HepG2 (cell line): ENCODE measurements around the gene SLIT1. TPM values are rescaled to one million over a fixed set of nuclear protein-coding genes. Genes with fewer than 3 reads are reported as not detected.

Experiments
- ATF7 ChIP-seq, 2 experiments: fragments of 450-650 bp in 1 of 2; sonication (generic) in 1 of 2; formaldehyde crosslinking in 1 of 2; IDR thresholded peaks; 2 replicates each; pipeline versions ENCODE4 v1.4.0 to v1.6.1; 2016 to 2020; ENCODE audit warnings: antibody characterized with exemption in 1 of 2, mild to moderate bottlenecking in 1 of 2, missing genetic modification reagents in 1 of 2
- ATRX ChIP-seq: sonication (generic); formaldehyde crosslinking; IDR thresholded peaks from 2 replicates; pipeline ENCODE4 v1.4.0; 2020; ENCODE audit warnings: missing genetic modification reagents, borderline replicate concordance
- CREB1 ChIP-seq, 2 experiments: fragments of 450-650 bp in 1 of 2; IDR thresholded peaks; 2 replicates each; pipeline ENCODE4 v1.6.1; 2016 to 2017; ENCODE audit warnings: control low read depth in 1 of 2, mild to moderate bottlenecking in 1 of 2, missing compliant biosample characterization in 1 of 2, missing genetic modification characterization in 1 of 2
- HNRNPUL1 ChIP-seq: fragments of 200-400 bp; formaldehyde crosslinking; IDR thresholded peaks from 2 replicates; pipeline ENCODE4 v1.6.1; 2017; ENCODE audit warnings: low read depth, mild to moderate bottlenecking, low read length, moderate library complexity
- IRF2 ChIP-seq: IDR thresholded peaks from 2 replicates; pipeline ENCODE4 v1.6.1; 2018; ENCODE audit warnings: missing genetic modification reagents, missing compliant biosample characterization
- JUNB ChIP-seq: sonication (generic); formaldehyde crosslinking; IDR thresholded peaks from 2 replicates; pipeline ENCODE4 v1.8.0; 2022; ENCODE audit warnings: missing genetic modification reagents, mild to moderate bottlenecking, borderline replicate concordance
- SALL1 ChIP-seq: sonication (generic); formaldehyde crosslinking; IDR thresholded peaks from 2 replicates; pipeline ENCODE4 v1.8.0; 2022; ENCODE audit warnings: mild to moderate bottlenecking, missing genetic modification reagents
- SAP130 ChIP-seq: IDR thresholded peaks from 2 replicates; pipeline ENCODE4 v1.6.1; 2016; ENCODE audit warnings: low read depth
- SOX13 ChIP-seq, 3 experiments: fragments of 450-650 bp in 1 of 3; sonication (generic) in 1 of 3; formaldehyde crosslinking in 1 of 3; IDR thresholded peaks in 2 of 3; conservative IDR thresholded peaks in 1 of 3; 2 replicates each; pipeline versions ENCODE4 v1.5.0 to v1.6.1; 2016 to 2020; ENCODE audit warnings: antibody characterized with exemption in 1 of 3, mild to moderate bottlenecking in 1 of 3, missing compliant biosample characterization in 1 of 3, missing genetic modification reagents in 1 of 3, moderate library complexity in 1 of 3
- THAP11 ChIP-seq: IDR thresholded peaks from 2 replicates; pipeline ENCODE4 v1.6.1; 2016; ENCODE audit warnings: missing biosample characterization, missing genetic modification reagents
- ZBTB38 ChIP-seq: sonication (generic); formaldehyde crosslinking; IDR thresholded peaks from 2 replicates; pipeline ENCODE4 v1.5.1; 2020; ENCODE audit warnings: mild to moderate bottlenecking, missing genetic modification reagents
- ZNF589 ChIP-seq: sonication (generic); formaldehyde crosslinking; conservative IDR thresholded peaks from 2 replicates; pipeline ENCODE4 v1.8.0; 2022; ENCODE audit warnings: mild to moderate bottlenecking, moderate library complexity, missing genetic modification reagents
- ZNF773 ChIP-seq: sonication (generic); formaldehyde crosslinking; IDR thresholded peaks from 2 replicates; pipeline ENCODE4 v1.4.0; 2020; ENCODE audit warnings: missing genetic modification reagents, borderline replicate concordance
- ZNF777 ChIP-seq: sonication (generic); formaldehyde crosslinking; IDR thresholded peaks from 2 replicates; pipeline ENCODE4 v1.4.0; 2020; ENCODE audit warnings: missing genetic modification reagents
- ZSCAN21 ChIP-seq: sonication (generic); formaldehyde crosslinking; IDR thresholded peaks from 2 replicates; pipeline ENCODE4 v1.8.0; 2022; ENCODE audit warnings: mild to moderate bottlenecking, missing genetic modification reagents, moderate library complexity, borderline replicate concordance
- ZSCAN29 ChIP-seq: sonication (generic); formaldehyde crosslinking; conservative IDR thresholded peaks from 2 replicates; pipeline ENCODE4 v1.4.0; 2020; ENCODE audit warnings: mild to moderate bottlenecking, missing genetic modification reagents
- polyA plus RNA-seq, 8 experiments: library from polyadenylated mRNA; depleted of rRNA in 3 of 8; stranded (reverse) in 7 of 8; unstranded in 1 of 8; fragments of >200 nt; fragmentation: Illumina TruSeq in 4 of 8; extraction: Trizol in 4 of 8; gene quantifications; 2 replicates each; pipeline versions ENCODE4 v1.2.1 to v1.2.3, GENCODE V29; 2011 to 2016; ENCODE audit warnings: low read depth in 4 of 8, missing spikeins in 1 of 8, mixed read lengths in 1 of 8; ENCODE audit not compliant: insufficient read depth in 1 of 8
- total RNA-seq, 5 experiments: library from RNA; depleted of rRNA; stranded (reverse); fragments of >200 nt; fragmentation: Illumina TruSeq; extraction: Trizol; gene quantifications; 2 replicates each; pipeline ENCODE4 v1.2.3, GENCODE V29; 2016; ENCODE audit warnings: low read depth in 1 of 5
- TF ChIP-seq, protein P1 (sequence below), 2 experiments: fragments of 450-650 bp in 1 of 2; sonication (generic) in 1 of 2; formaldehyde crosslinking in 1 of 2; IDR thresholded peaks; 2 replicates each; pipeline versions ENCODE4 v1.6.1 to v1.8.0; 2016 to 2022; ENCODE audit warnings: antibody characterized with exemption in 1 of 2, mild to moderate bottlenecking in 1 of 2, missing genetic modification reagents in 1 of 2
- TF ChIP-seq, protein P2 (sequence below): sonication (generic); formaldehyde crosslinking; IDR thresholded peaks from 2 replicates; pipeline ENCODE4 v1.4.0; 2020; ENCODE audit warnings: missing genetic modification reagents

The SLIT1 gene
- total and polyA plus RNA-seq, 2 of the 13 experiments (the other 11 are each of a cell fraction or from before 2014, with no cell fraction given): 0.09 to 0.33 TPM

DNA sequence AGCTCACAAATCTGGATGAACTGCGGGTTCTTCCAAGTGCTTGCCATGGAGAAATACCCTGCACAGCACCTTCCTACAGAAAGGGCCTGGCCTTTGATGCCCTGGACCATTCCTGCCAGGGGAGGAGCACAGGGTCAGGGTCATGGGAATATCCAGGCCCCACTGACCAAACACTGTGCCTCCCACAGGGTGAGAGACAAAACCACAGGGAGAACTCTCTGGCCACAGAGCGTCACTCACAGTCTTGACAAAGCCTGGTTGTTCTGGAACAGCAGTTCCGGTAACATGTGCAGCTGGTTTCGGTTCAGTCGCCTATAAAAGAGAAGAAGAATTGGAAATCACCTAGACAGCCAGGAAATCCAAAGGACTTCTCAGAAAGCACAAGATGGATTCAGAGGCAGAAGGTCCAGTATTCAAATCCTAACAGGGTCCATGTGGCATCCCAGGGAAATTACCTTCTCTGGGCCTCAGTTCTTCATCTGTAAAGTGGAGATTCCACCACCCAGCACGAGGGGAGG is 28.1 kb downstream of the SLIT1 start (continued):
- TF ChIP-seq, protein P1, sequence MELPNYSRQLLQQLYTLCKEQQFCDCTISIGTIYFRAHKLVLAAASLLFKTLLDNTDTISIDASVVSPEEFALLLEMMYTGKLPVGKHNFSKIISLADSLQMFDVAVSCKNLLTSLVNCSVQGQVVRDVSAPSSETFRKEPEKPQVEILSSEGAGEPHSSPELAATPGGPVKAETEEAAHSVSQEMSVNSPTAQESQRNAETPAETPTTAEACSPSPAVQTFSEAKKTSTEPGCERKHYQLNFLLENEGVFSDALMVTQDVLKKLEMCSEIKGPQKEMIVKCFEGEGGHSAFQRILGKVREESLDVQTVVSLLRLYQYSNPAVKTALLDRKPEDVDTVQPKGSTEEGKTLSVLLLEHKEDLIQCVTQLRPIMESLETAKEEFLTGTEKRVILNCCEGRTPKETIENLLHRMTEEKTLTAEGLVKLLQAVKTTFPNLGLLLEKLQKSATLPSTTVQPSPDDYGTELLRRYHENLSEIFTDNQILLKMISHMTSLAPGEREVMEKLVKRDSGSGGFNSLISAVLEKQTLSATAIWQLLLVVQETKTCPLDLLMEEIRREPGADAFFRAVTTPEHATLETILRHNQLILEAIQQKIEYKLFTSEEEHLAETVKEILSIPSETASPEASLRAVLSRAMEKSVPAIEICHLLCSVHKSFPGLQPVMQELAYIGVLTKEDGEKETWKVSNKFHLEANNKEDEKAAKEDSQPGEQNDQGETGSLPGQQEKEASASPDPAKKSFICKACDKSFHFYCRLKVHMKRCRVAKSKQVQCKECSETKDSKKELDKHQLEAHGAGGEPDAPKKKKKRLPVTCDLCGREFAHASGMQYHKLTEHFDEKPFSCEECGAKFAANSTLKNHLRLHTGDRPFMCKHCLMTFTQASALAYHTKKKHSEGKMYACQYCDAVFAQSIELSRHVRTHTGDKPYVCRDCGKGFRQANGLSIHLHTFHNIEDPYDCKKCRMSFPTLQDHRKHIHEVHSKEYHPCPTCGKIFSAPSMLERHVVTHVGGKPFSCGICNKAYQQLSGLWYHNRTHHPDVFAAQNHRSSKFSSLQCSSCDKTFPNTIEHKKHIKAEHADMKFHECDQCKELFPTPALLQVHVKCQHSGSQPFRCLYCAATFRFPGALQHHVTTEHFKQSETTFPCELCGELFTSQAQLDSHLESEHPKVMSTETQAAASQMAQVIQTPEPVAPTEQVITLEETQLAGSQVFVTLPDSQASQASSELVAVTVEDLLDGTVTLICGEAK (IDR thresholded peaks at IDR 0.05): no peak
- TF ChIP-seq, protein P1 (CRISPR knock-in tag; IDR thresholded peaks at IDR 0.05): peak; percentile 16; the same call in 1 of the 2 replicates
- TF ChIP-seq SAP130 (CRISPR knock-in tag): peak; percentile 62
- peak; percentile 100 for TF ChIP-seq ZSCAN21 (CRISPR knock-in tag)
- no peak for TF ChIP-seq ZNF773
- no peak for TF ChIP-seq HNRNPUL1
- 0 out of 2 replicates have a peak, but pooled peaks have one; percentile 36 for TF ChIP-seq ZBTB38 (CRISPR knock-in tag)
- TF ChIP-seq ZSCAN29 (CRISPR knock-in tag): 0 out of 2 replicates have a peak, but pooled peaks have one; percentile 40
- peak; percentile 67 for TF ChIP-seq SOX13 (IDR thresholded peaks at IDR 0.05)
- TF ChIP-seq SOX13 (CRISPR knock-in tag; conservative IDR thresholded peaks at IDR 0.05 in 1 of 2, IDR thresholded peaks at IDR 0.05 in 1 of 2): peak in 1 of 2 experiments; percentile 92; a peak in 2 of 4 replicates
- no peak for TF ChIP-seq CREB1 (IDR thresholded peaks at IDR 0.05)
- TF ChIP-seq CREB1 (CRISPR knock-in tag; IDR thresholded peaks at IDR 0.05): peak; percentile 79
- TF ChIP-seq ZNF589 (CRISPR knock-in tag): peak; percentile 76; the same call in 1 of the 2 replicates
- peak; percentile 73 for TF ChIP-seq SALL1 (CRISPR knock-in tag)
- 0 out of 2 replicates have a peak, but pooled peaks have one; percentile 40 for TF ChIP-seq ZNF777
- no peak for TF ChIP-seq ATRX
- TF ChIP-seq, protein P2, sequence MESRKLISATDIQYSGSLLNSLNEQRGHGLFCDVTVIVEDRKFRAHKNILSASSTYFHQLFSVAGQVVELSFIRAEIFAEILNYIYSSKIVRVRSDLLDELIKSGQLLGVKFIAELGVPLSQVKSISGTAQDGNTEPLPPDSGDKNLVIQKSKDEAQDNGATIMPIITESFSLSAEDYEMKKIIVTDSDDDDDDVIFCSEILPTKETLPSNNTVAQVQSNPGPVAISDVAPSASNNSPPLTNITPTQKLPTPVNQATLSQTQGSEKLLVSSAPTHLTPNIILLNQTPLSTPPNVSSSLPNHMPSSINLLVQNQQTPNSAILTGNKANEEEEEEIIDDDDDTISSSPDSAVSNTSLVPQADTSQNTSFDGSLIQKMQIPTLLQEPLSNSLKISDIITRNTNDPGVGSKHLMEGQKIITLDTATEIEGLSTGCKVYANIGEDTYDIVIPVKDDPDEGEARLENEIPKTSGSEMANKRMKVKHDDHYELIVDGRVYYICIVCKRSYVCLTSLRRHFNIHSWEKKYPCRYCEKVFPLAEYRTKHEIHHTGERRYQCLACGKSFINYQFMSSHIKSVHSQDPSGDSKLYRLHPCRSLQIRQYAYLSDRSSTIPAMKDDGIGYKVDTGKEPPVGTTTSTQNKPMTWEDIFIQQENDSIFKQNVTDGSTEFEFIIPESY (CRISPR knock-in tag): peak; percentile 74
- TF ChIP-seq JUNB: peak; percentile 54; the same call in 1 of the 2 replicates
- peak; percentile 76 for TF ChIP-seq IRF2 (CRISPR knock-in tag)
- TF ChIP-seq THAP11: peak; percentile 63; the same call in 1 of the 2 replicates
- no peak for TF ChIP-seq ATF7 (IDR thresholded peaks at IDR 0.05)
- TF ChIP-seq ATF7 (CRISPR knock-in tag; IDR thresholded peaks at IDR 0.05): no peak
